ENCODE results near the gene PCDHGA3.
"Not testable (repeated sequence)": the region's sequence is repeated elsewhere in the genome, so short reads cannot be mapped to it uniquely, and the experiment has no call there.

Gene PCDHGA3

GRCh38 chr5:141346017-141346416 lies 2.4 kb downstream of the PCDHGA3 start:
- DNase-seq (ENCODE audit: low read depth in 3 of 3, low spot score in 1 of 3), result not testable (repeated sequence)

GRCh38 chr5:141349917-141350619 lies 6.4 kb downstream of the PCDHGA3 start, which contains the start of gene PCDHGB1:
Gene PCDHGB1, plus strand, starts transcription at chr5:141350099. Its CDS starts 162 bp downstream, at chr5:141350261.
- no peak for DNase-seq (ENCODE audit: low read depth in 3 of 3, low spot score in 1 of 3)

GRCh38 chr5:141351591-141351990 lies 8.0 kb downstream of the PCDHGA3 start:
- DNase-seq (ENCODE audit: low read depth in 3 of 3, low spot score in 1 of 3), result no peak

- no peak for DNase-seq (ENCODE audit: low read depth in 3 of 3, low spot score in 1 of 3)
These were observed 11.4 kb downstream of the PCDHGA3 start, which contains the start of gene PCDHGA4 for GRCh38 chr5:141354900-141355469. Gene PCDHGA4, plus strand, starts transcription at chr5:141355021. Its CDS starts 87 bp downstream, at chr5:141355108.

GRCh38 chr5:141355641-141356040 lies 12.0 kb downstream of the PCDHGA3 start:
- no peak for DNase-seq (ENCODE audit: low read depth in 3 of 3, low spot score in 1 of 3)

GRCh38 chr5:141356133-141356532 lies 12.5 kb downstream of the PCDHGA3 start:
- DNase-seq (ENCODE audit: low read depth in 3 of 3, low spot score in 1 of 3), result no peak

GRCh38 chr5:141356950-141357349 lies 13.3 kb downstream of the PCDHGA3 start:
- no peak for DNase-seq (ENCODE audit: low read depth in 3 of 3, low spot score in 1 of 3)

- no peak for DNase-seq (ENCODE audit: low read depth in 3 of 3, low spot score in 1 of 3)
These were observed 16.3 kb downstream of the PCDHGA3 start, which contains the start of gene PCDHGB2 for GRCh38 chr5:141359790-141360426. Gene PCDHGB2, plus strand, starts transcription at chr5:141359994. Its CDS starts 142 bp downstream, at chr5:141360136.

GRCh38 chr5:141360685-141361084 lies 17.1 kb downstream of the PCDHGA3 start:
- DNase-seq (ENCODE audit: low read depth in 3 of 3, low spot score in 1 of 3), result no peak

- DNase-seq (ENCODE audit: low read depth in 3 of 3, low spot score in 1 of 3), result no peak
These were observed 19.1 kb downstream of the PCDHGA3 start for GRCh38 chr5:141362719-141363118.

- no peak for DNase-seq (ENCODE audit: low read depth in 3 of 3, low spot score in 1 of 3)
These were observed 20.5 kb downstream of the PCDHGA3 start, which contains the start of gene PCDHGA5 for GRCh38 chr5:141363952-141364660. Gene PCDHGA5, plus strand, starts transcription at chr5:141364162. Its CDS starts 169 bp downstream, at chr5:141364331.

GRCh38 chr5:141366016-141366896 lies 22.6 kb downstream of the PCDHGA3 start:
- no peak for DNase-seq (ENCODE audit: low read depth in 3 of 3, low spot score in 1 of 3)

- DNase-seq (ENCODE audit: low read depth in 3 of 3, low spot score in 1 of 3), result peak in 1 of 3 donors; percentile 11
These were observed 26.6 kb downstream of the PCDHGA3 start, which contains the start of gene PCDHGB3 for GRCh38 chr5:141369994-141370848. Gene PCDHGB3, plus strand, starts transcription at chr5:141370242. Its CDS starts 153 bp downstream, at chr5:141370395.

- DNase-seq (ENCODE audit: low read depth in 3 of 3, low spot score in 1 of 3), result no peak
These were observed 28.2 kb downstream of the PCDHGA3 start for GRCh38 chr5:141371572-141372475.

GRCh38 chr5:141373673-141374317 lies 30.2 kb downstream of the PCDHGA3 start, which contains the start of gene PCDHGA6:
Gene PCDHGA6, plus strand, starts transcription at chr5:141373891. Its CDS starts 193 bp downstream, at chr5:141374084.
- no peak for DNase-seq (ENCODE audit: low read depth in 3 of 3, low spot score in 1 of 3)

GRCh38 chr5:141374627-141375026 lies 31.0 kb downstream of the PCDHGA3 start:
- no peak for DNase-seq (ENCODE audit: low read depth in 3 of 3, low spot score in 1 of 3)

GRCh38 chr5:141375444-141376155 lies 32.0 kb downstream of the PCDHGA3 start:
- DNase-seq (ENCODE audit: low read depth in 3 of 3, low spot score in 1 of 3), result not testable (repeated sequence)
